ENCODE data around the gene DHTKD1.

DNA sequence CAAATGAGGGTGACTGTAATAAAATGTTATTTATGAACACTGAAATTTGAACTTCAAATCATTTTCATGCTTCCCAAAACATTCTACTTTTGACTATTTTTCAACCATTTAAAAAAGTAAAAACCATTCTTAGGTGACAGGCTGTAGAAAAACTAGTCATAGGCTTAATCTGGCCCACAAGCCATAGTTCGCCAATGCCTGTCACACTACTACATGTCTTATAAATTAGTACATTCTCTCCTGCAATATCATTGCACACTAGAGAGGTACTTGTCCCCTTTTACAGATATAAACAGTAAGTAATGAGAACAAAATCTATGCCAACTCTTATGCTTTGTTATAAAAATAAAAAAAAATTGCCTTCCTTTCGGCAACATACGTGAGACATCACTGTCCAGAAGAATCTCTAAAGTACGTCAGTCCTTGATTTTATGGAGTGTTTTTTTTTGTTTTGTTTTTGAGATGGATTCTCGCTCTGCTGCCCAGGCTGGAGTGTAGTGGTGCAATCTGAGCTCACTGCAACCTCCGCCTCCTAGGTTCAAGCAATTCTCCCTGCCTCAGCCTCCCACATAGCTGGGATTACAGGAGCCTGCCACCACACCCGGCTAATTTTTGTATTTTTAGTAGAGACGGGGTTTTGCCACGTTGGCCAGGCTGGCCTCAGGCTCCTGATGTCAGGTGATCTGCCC, 49.3 kb upstream of the DHTKD1 start:
- TF ChIP-seq CTCF (IDR thresholded peaks at IDR 0.05) (no peak), POLR2AphosphoS5 (IDR thresholded peaks at IDR 0.05; ENCODE audit: low read depth, low read length) (no peak), SIN3A (IDR thresholded peaks at IDR 0.05; ENCODE audit: borderline replicate concordance, insufficient read depth, low read depth, low read length) (no peak), TCF7L2 (IDR thresholded peaks at IDR 0.05; ENCODE audit: low read depth, low read length) (no peak)
- TF ChIP-seq, protein P1, sequence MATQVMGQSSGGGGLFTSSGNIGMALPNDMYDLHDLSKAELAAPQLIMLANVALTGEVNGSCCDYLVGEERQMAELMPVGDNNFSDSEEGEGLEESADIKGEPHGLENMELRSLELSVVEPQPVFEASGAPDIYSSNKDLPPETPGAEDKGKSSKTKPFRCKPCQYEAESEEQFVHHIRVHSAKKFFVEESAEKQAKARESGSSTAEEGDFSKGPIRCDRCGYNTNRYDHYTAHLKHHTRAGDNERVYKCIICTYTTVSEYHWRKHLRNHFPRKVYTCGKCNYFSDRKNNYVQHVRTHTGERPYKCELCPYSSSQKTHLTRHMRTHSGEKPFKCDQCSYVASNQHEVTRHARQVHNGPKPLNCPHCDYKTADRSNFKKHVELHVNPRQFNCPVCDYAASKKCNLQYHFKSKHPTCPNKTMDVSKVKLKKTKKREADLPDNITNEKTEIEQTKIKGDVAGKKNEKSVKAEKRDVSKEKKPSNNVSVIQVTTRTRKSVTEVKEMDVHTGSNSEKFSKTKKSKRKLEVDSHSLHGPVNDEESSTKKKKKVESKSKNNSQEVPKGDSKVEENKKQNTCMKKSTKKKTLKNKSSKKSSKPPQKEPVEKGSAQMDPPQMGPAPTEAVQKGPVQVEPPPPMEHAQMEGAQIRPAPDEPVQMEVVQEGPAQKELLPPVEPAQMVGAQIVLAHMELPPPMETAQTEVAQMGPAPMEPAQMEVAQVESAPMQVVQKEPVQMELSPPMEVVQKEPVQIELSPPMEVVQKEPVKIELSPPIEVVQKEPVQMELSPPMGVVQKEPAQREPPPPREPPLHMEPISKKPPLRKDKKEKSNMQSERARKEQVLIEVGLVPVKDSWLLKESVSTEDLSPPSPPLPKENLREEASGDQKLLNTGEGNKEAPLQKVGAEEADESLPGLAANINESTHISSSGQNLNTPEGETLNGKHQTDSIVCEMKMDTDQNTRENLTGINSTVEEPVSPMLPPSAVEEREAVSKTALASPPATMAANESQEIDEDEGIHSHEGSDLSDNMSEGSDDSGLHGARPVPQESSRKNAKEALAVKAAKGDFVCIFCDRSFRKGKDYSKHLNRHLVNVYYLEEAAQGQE (IDR thresholded peaks at IDR 0.05; ENCODE audit: insufficient read depth in 1 of 2, low read depth in 2 of 2, low read length in 1 of 2) = no peak

All from Panc1 (cell line).